GM18508 (cell line): ENCODE measurements around the gene ASPHD2.

Experiments used
- ATAC-seq: cut with Tn5 transposase; IDR thresholded peaks from one replicate; pipeline ENCODE4 v1.9.1; 2021; ENCODE audit warnings: moderate number of reproducible peaks; ENCODE audit not compliant: insufficient read depth, unreplicated experiment

The ASPHD2 gene

GRCh38 chr22:26492220-26492619 is 63.2 kb downstream of the ASPHD2 start:
- ATAC-seq = no peak

- ATAC-seq = no peak
These were observed 65.4 kb downstream of the ASPHD2 start for GRCh38 chr22:26494506-26494905.
